Naive thymus-derived CD8-positive, alpha-beta T cell (primary cell): ENCODE data around the gene RINT1. TPM values are rescaled to one million over a fixed set of nuclear protein-coding genes. Genes with fewer than 3 reads are reported as not detected.
A peak's percentile ranks its signal among the peaks of the same experiment; 100 is the strongest.
"Not testable (repeated sequence)": the region's sequence is repeated elsewhere in the genome, so short reads cannot be mapped to it uniquely, and the experiment has no call there.

Experiments used
- ATAC-seq, 2 donors: fragments of 150-1000 bp; cut with Tn5 transposase in 1 of 2; sonication (Bioruptor Pico), chemical (Tn5 transposase) in 1 of 2; 1 replicate in 1 of 2; 2 replicates in 1 of 2; pipeline ENCODE4 v1.10.0; 2021; ENCODE audit warnings: mild to moderate bottlenecking in 2 of 2, moderate library complexity in 2 of 2
- POLR2A ChIA-PET: fragments of 350-600 bp; sonication (Branson Sonifier 250); formaldehyde crosslinking; loops from one replicate; lab custom pipeline; 2021; ENCODE audit warnings: antibody characterized with exemption; lab: Charles Lee
- DNase-seq, 10 donors: peaks; one replicate each; pipeline versions ENCODE4 v3.0.0 to v3.0.0-alpha.2; 2020 to 2022
- H3K27ac Mint-ChIP-seq, 10 donors: one replicate each; pipeline ENCODE4 v1.8.0; 2020 to 2022; ENCODE audit warnings: mild to moderate bottlenecking in 10 of 10, mixed read lengths in 10 of 10, moderate library complexity in 4 of 10, inconsistent platforms in 1 of 10
- H3K27me3 Mint-ChIP-seq, 5 donors: one replicate each; pipeline ENCODE4 v1.8.0; 2021 to 2022; ENCODE audit warnings: mixed read lengths in 5 of 5
- H3K36me3 Mint-ChIP-seq, 3 donors: one replicate each; pipeline ENCODE4 v1.8.0; 2020 to 2022; ENCODE audit warnings: mixed read lengths in 3 of 3, mild to moderate bottlenecking in 2 of 3, inconsistent platforms in 1 of 3
- H3K4me1 Mint-ChIP-seq, 4 donors: one replicate each; pipeline ENCODE4 v1.8.0; 2021 to 2022; ENCODE audit warnings: mixed read lengths in 4 of 4
- H3K4me3 Mint-ChIP-seq, 10 donors: one replicate each; pipeline ENCODE4 v1.8.0; 2020 to 2022; ENCODE audit warnings: mild to moderate bottlenecking in 10 of 10, mixed read lengths in 10 of 10, moderate library complexity in 6 of 10, inconsistent platforms in 1 of 10
- H3K9me3 Mint-ChIP-seq, 9 donors: one replicate each; pipeline ENCODE4 v1.8.0; 2020 to 2022; ENCODE audit warnings: mixed read lengths in 9 of 9, mild to moderate bottlenecking in 3 of 9, inconsistent platforms in 1 of 9, moderate library complexity in 1 of 9
- polyA plus RNA-seq, 3 donors: library from polyadenylated mRNA; unstranded; fragments of 300-500 nt; fragmentation: Illumina TruSeq; gene quantifications; one replicate each; pipeline ENCODE4 v1.2.3, GENCODE V29; 2021
- total RNA-seq, 8 experiments: library from RNA in 2 of 8; stranded (reverse) in 2 of 8; gene quantifications; one replicate each; pipeline ENCODE4 v1.2.3 and lab custom pipeline; 2021 to 2026

The RINT1 gene
- total and polyA plus RNA-seq, 5 experiments from 2014 or later = 15.0 to 31.5 (median 17.5) TPM

- Mint-ChIP-seq H3K27me3 (no peaks in the 10 kb centered on the region), H3K4me3 (peak overlapping the region in 7 of 10 donors; percentile 11 to 71 (median 48)), H3K27ac (peak overlapping the region in 2 of 10 donors; percentile 5 to 11), H3K9me3 (no peaks in the 10 kb centered on the region), H3K36me3 (peaks cover 0 to 4% (median 0%) of the 10 kb centered on the region in 3 donors), H3K4me1 (peaks cover 5 to 20% (median 13%) of the 10 kb centered on the region in 4 donors)
- ATAC-seq = no peak
- POLR2A ChIA-PET = interaction anchor here (3.2 kb wide), 1 partner anchor 12 kb away, joined by 11 read pairs; the partner anchor contains the start of gene RINT1
- no peak for DNase-seq
Measured at GRCh38 chr7:105519353-105519752, 12.6 kb upstream of the RINT1 start.

- H3K36me3 Mint-ChIP-seq, H3K27me3 Mint-ChIP-seq, DNase-seq, H3K9me3 Mint-ChIP-seq, H3K27ac Mint-ChIP-seq, ATAC-seq: not testable (repeated sequence)
- Mint-ChIP-seq H3K4me3 (peak overlapping the region in 9 of 10 donors; percentile 22 to 97 (median 36)), H3K4me1 (peaks cover 5 to 24% (median 12%) of the 10 kb centered on the region in 4 donors)
- POLR2A ChIA-PET = interaction anchor here (0.8 to 3.2 kb wide), 2 partner anchors 11 to 131 kb away, joined by 3 to 11 read pairs; partner anchors contain the start of genes RINT1 and SRPK2
Measured at GRCh38 chr7:105520620-105521019, 11.4 kb upstream of the RINT1 start.

GRCh38 chr7:105521027-105521716 is 10.8 kb upstream of the RINT1 start:
- peak in 8 of 10 donors; percentile 2 to 42 (median 18) for DNase-seq
- no peaks in the 10 kb centered on the region for H3K9me3 Mint-ChIP-seq
- POLR2A ChIA-PET = interaction anchor here (0.8 to 3.2 kb wide), 3 partner anchors 10 to 132 kb away, joined by 3 to 11 read pairs (median 4); partner anchors contain the start of genes RINT1 and SRPK2
- H3K36me3 Mint-ChIP-seq = no peaks in the 10 kb centered on the region
- peak overlapping the region; percentile 88 to 97 (median 95) for H3K4me3 Mint-ChIP-seq
- H3K27ac Mint-ChIP-seq = peak overlapping the region; percentile 69 to 94 (median 88)
- ATAC-seq = peak; percentile 38 to 47
- no peaks in the 10 kb centered on the region for H3K27me3 Mint-ChIP-seq
- H3K4me1 Mint-ChIP-seq = peaks cover 5 to 24% (median 12%) of the 10 kb centered on the region in 4 donors

DNA sequence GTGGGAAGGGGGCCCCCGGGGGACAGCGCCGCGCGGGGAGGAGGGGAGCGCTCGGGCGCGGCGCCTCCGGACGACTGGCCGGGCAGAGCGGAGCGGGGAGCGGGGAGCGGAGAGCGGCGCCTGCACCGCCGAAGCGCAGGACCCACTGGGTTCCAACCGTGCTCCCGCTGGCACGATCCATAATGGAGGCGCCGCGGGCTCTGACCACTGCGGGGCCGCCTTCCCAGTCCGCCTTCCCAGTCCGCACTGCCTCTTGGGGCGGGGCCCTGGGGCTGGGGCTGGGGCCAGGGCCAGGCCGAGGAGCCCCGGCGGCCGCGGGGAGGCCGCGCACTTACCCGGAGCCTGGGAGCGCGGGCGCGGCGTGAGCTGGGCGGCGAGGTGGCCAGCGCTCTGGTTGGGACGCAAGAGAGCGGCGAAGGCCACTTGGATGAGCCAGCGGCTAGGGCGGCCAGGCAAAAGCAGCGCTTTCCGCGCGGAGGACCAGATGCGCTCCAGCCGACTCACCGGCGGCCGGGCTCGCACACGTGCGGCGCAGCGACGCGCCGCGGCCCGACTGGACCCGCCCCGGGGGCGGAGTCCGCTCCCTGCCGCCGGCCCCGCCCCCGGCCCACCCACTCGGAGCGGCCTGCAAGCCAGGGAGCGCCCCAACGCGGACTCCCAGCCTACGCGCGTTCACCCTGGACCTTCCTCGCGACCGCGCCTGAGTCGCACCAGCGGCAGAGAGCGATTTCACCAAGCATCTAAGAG is 10.1 kb upstream of the RINT1 start, which contains the start of gene PUS7:
TSS of gene PUS7 (minus strand) at position 555 of the 747 bp plus-strand sequence. CDS start 13,759 bp downstream, outside the sequence.
- Mint-ChIP-seq H3K36me3 (no peaks in the 10 kb centered on the region), H3K4me1 (peaks cover 5 to 24% (median 12%) of the 10 kb centered on the region in 4 donors), H3K27ac (peak within 1 kb of the TSS; percentile 82 to 95 (median 90)), H3K4me3 (peak within 1 kb of the TSS; percentile 88 to 97 (median 95)), H3K9me3 (no peaks in the 10 kb centered on the region), H3K27me3 (no peaks in the 10 kb centered on the region)
- peak; percentile 90 to 91 for ATAC-seq
- DNase-seq = peak; percentile 51 to 86 (median 70)
- POLR2A ChIA-PET = interaction anchor here (0.8 to 1.2 kb wide), 3 partner anchors 10 to 133 kb away, joined by 3 to 6 read pairs (median 4); partner anchors contain the start of genes RINT1 and SRPK2

GRCh38 chr7:105524423-105524822 is 7.6 kb upstream of the RINT1 start:
- not testable (repeated sequence) for ATAC-seq, H3K9me3 Mint-ChIP-seq, H3K27ac Mint-ChIP-seq, H3K27me3 Mint-ChIP-seq, H3K36me3 Mint-ChIP-seq, DNase-seq
- POLR2A ChIA-PET = interaction anchor here (0.6 to 0.7 kb wide), 3 partner anchors 8 to 414 kb away, joined by 3 to 4 read pairs (median 3); partner anchors contain the start of gene RINT1
- H3K4me1 Mint-ChIP-seq = peaks cover 7 to 24% (median 11%) of the 10 kb centered on the region in 4 donors
- H3K4me3 Mint-ChIP-seq = peak overlapping the region in 1 of 10 donors; percentile 55

- POLR2A ChIA-PET = interaction anchor here (0.6 kb wide), 1 partner anchor 64 kb away, joined by 3 read pairs; no protein-coding TSS in a partner anchor
- no peaks in the 10 kb centered on the region for H3K9me3 Mint-ChIP-seq
- DNase-seq = no peak
- H3K36me3 Mint-ChIP-seq = no peaks in the 10 kb centered on the region
- peak overlapping the region in 1 of 10 donors; percentile 31 for H3K27ac Mint-ChIP-seq
- peaks cover 5 to 21% (median 11%) of the 10 kb centered on the region in 4 donors for H3K4me1 Mint-ChIP-seq
- H3K27me3 Mint-ChIP-seq = no peaks in the 10 kb centered on the region
- ATAC-seq = no peak
- H3K4me3 Mint-ChIP-seq = peak overlapping the region in 1 of 10 donors; percentile 55
Measured at GRCh38 chr7:105524840-105525239, 7.2 kb upstream of the RINT1 start.

DNA sequence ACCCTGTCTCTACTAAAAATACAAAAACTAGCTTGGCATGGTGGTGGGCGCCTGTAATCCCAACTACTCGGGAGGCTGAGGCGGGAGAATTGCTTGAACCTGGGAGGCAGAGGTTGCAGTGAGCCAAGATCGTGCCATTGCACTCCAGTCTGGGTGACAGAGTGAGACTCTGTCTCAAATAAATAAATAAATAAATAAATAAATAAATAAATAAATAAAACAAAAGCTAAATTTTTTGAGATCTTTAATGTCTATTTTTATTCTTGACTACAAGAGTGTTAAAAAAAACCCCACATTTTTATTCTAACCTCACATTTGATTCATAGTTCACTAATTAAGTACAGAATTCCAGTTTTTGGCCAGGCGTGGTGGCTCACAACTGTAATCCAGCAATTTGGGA is 4.3 kb upstream of the RINT1 start:
- not testable (repeated sequence) for H3K4me3 Mint-ChIP-seq, H3K9me3 Mint-ChIP-seq

DNA sequence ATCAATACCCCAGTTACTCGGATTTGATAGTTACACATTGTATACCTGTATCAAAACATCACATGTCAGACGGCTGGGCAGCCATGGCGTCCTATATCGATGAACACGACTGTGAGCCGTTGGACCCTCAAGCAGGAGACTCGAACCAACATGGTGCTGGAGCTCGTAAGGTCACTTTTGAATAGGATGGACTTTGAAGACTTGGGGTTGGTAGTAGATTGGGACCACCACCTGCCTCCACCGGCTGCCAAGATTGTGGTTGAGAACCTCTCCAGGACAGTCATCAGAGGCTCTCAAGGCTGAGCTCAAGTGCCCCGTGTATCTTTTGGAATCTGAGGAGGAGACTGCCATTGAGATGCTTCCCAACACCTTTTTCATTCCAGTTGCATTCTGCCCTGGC is 1.9 kb upstream of the RINT1 start:
- no peak for ATAC-seq
- Mint-ChIP-seq H3K27ac (peak overlapping the region; percentile 41 to 86 (median 63)), H3K4me3 (peak overlapping the region in 9 of 10 donors; percentile 12 to 64 (median 55)), H3K36me3 (peaks cover 0 to 8% (median 0%) of the 10 kb centered on the region in 3 donors), H3K9me3 (no peaks in the 10 kb centered on the region), H3K27me3 (no peaks in the 10 kb centered on the region), H3K4me1 (peaks cover 13 to 38% (median 33%) of the 10 kb centered on the region in 4 donors)
- POLR2A ChIA-PET = no interaction called here
- no peak for DNase-seq

More for the DNA sequence above, 4.3 kb upstream of the RINT1 start:
- ATAC-seq, DNase-seq, H3K36me3 Mint-ChIP-seq, H3K27ac Mint-ChIP-seq, H3K27me3 Mint-ChIP-seq, POLR2A ChIA-PET: not testable (repeated sequence)
- peaks cover 7 to 26% (median 20%) of the 10 kb centered on the region in 4 donors for H3K4me1 Mint-ChIP-seq

DNA sequence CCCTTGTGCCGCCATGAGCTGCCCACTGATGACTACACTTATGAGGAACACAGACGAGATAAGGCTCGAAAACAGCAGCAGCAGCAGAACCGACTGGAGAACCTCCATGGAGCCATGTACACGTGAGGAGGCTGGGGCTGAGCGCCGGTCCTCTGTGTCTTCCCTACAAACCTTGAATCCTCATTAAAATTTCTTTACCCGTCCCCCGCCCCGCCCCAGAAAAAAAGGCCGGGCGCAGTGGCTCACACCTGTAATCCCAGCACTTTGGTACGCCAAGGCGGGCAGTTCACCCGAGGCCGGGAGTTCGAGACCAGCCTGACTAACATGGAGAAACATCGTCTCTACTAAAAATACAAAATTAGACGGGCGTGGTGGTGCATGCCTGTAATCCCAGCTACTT is 1.5 kb upstream of the RINT1 start:
- ATAC-seq (no peak), DNase-seq (no peak)
- Mint-ChIP-seq H3K4me1 (peaks cover 13 to 38% (median 36%) of the 10 kb centered on the region in 4 donors), H3K4me3 (peak overlapping the region; percentile 12 to 64 (median 47)), H3K27ac (peak overlapping the region in 8 of 10 donors; percentile 41 to 86 (median 66)), H3K36me3 (peaks cover 0 to 11% (median 0%) of the 10 kb centered on the region in 3 donors), H3K9me3 (no peaks in the 10 kb centered on the region), H3K27me3 (no peaks in the 10 kb centered on the region)
- POLR2A ChIA-PET = interaction anchor here (2.1 kb wide), 1 partner anchor 516 kb away, joined by 15 read pairs; the partner anchor contains the start of gene KMT2E

- peaks cover 13 to 42% (median 39%) of the 10 kb centered on the region in 4 donors for H3K4me1 Mint-ChIP-seq
Measured at GRCh38 chr7:105532709-105533460, 884 bp downstream of the RINT1 start.

DNA sequence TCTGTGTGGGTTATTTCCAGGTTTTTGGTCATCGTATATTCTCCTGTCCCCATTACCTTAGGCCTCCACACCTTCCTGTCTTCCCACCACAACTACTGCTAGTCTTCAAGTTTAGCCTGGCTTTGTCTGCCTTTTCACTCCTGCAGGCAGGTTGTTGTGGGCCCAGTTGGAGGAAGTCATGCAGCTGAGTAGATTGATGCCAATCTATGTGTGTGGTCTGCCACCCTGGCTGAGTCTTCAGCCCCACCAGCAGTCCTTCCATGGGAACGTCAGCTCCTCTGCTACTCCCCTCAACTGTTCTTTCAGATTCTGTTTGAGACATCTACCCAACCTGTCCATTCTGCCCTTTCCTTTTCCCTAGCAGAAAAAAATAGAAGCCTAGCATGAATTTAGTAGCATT is 6.3 kb downstream of the RINT1 start:
- Mint-ChIP-seq H3K36me3 (peaks cover 10 to 79% (median 21%) of the 10 kb centered on the region in 3 donors), H3K27me3 (no peaks in the 10 kb centered on the region), H3K27ac (peak overlapping the region in 1 of 10 donors; percentile 24), H3K4me3 (no peak overlapping the region), H3K4me1 (peaks cover 6 to 34% (median 25%) of the 10 kb centered on the region in 4 donors), H3K9me3 (no peaks in the 10 kb centered on the region)
- POLR2A ChIA-PET = no interaction called here
- DNase-seq (no peak), ATAC-seq (no peak)

More at GRCh38 chr7:105532709-105533460, 884 bp downstream of the RINT1 start:
- no peaks in the 10 kb centered on the region for H3K9me3 Mint-ChIP-seq
- POLR2A ChIA-PET = interaction anchor here (0.5 to 2.1 kb wide), 8 partner anchors 9 to 579 kb away, joined by 3 to 15 read pairs (median 4); partner anchors contain the start of genes KMT2E and SYPL1
- H3K27me3 Mint-ChIP-seq = no peaks in the 10 kb centered on the region
- peak overlapping the region; percentile 84 to 96 (median 92) for H3K4me3 Mint-ChIP-seq
- ATAC-seq (no peak), DNase-seq (no peak)
- H3K27ac Mint-ChIP-seq = peak overlapping the region; percentile 86 to 98 (median 97)
- H3K36me3 Mint-ChIP-seq = peaks cover 0 to 31% (median 3%) of the 10 kb centered on the region in 3 donors
